Dedifferentiated amniotic fluid mesenchymal stem cell (primary cell): ENCODE results near the gene AGTR2.
"Not testable (repeated sequence)": the region's sequence is repeated elsewhere in the genome, so short reads cannot be mapped to it uniquely, and the experiment has no call there.

ENCODE experiments used
- DNase-seq: peaks from one replicate; pipeline ENCODE4 v3.0.0-alpha.2; 2016; ENCODE audit errors: extremely low spot score

Gene AGTR2, protein sequence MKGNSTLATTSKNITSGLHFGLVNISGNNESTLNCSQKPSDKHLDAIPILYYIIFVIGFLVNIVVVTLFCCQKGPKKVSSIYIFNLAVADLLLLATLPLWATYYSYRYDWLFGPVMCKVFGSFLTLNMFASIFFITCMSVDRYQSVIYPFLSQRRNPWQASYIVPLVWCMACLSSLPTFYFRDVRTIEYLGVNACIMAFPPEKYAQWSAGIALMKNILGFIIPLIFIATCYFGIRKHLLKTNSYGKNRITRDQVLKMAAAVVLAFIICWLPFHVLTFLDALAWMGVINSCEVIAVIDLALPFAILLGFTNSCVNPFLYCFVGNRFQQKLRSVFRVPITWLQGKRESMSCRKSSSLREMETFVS

DNA sequence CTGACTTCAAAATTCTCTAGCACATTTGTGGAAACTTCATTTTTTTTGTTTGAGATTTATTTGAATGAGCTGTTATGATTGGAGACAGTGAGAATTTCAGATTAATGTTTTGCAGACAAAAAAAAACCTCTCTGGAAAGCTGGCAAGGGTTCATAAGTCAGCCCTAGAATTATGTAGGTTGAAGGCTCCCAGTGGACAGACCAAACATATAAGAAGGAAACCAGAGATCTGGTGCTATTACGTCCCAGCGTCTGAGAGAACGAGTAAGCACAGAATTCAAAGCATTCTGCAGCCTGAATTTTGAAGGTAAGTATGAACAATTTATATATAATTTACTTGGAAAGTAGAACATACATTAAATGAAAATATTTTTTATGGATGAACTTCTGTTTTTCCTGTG, at the start of gene AGTR2:
TSS of gene AGTR2 (plus strand) at position 234 of the 400 bp plus-strand sequence. CDS start 1,537 bp downstream, outside the sequence.
- DNase-seq = no peak

DNA sequence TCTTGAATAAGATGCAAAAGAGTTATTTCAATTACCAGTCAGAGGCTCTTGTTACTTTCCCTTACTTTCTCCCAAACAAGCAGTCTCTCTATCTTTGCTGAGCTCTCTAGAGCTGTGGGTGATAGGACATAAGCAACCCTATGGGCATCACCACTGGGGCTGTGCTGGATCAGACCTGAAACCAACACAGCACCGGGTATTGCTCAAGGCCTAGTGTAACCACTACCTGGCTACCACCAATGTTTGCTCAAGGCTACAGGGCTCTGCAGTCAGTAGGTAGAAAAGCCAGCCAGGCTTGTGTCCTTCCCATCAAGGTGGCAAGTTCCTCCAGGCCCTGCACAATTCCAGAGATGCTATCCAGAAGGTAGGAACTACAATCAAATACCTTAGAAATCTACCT, 35.3 kb upstream of the AGTR2 start:
- no peak for DNase-seq

GRCh38 chrX:116141270-116141669, 29.3 kb upstream of the AGTR2 start:
- not testable (repeated sequence) for DNase-seq

- no peak for DNase-seq
Observed at GRCh38 chrX:116142976-116143375, 27.6 kb upstream of the AGTR2 start.

GRCh38 chrX:116172976-116173375, 2.4 kb downstream of the AGTR2 start:
- no peak for DNase-seq

- no peak for DNase-seq
Observed at GRCh38 chrX:116181300-116181699, 10.8 kb downstream of the AGTR2 start.

DNA sequence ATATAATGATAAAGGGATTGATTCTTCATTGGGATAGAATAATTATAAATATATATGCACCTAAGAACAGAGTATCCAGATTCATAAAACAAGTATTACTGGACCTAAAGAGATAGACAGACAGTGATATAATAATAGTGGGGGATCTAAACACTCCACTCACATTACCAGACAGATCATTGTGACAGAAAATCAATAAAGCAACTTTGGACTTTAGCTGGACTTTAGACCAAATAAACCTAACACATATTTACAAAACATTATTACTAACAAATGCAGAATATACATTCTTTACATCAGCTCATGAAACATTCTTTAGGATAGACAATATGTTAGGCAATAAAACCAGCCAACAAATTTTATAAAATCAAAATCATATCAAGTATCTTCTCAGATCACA, 14.6 kb downstream of the AGTR2 start:
- no peak for DNase-seq

DNA sequence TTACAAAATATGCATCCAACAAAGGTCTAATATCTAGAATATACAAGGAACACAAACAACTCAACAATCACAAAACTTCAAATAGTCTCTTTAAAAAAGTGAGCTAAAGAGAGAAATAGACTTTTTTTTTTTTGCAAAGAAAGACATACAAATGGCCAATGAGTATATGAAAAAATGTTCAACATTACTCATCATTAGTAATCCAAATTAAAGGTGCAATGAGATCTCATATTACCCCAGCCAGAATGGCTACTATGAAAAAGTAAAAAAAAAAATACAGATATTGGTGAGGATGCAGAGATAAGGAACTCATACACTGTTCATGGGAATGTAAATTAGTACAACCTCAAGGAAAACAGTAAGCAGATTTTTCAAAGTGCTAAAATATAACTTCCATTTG, 24.1 kb downstream of the AGTR2 start:
- DNase-seq = no peak

DNA sequence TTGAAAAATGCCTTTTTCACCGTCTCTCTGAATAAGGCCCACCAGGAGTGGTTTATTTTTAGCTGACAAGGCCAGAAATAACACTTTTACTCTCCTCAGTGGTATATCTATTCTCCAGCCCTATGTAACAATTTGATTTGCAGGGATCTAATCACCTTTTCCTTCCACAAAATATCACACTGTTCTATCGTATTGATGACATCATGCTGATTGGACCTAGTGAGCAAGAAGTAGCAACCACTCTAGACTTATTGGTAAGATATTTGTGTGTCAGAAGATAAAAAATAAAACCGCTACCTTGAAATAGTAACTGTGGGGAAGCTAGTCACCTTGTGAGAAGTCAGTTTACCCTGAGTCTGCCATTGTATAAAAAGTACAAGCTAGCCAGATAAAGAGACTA, 27.7 kb downstream of the AGTR2 start:
- DNase-seq = no peak

DNA sequence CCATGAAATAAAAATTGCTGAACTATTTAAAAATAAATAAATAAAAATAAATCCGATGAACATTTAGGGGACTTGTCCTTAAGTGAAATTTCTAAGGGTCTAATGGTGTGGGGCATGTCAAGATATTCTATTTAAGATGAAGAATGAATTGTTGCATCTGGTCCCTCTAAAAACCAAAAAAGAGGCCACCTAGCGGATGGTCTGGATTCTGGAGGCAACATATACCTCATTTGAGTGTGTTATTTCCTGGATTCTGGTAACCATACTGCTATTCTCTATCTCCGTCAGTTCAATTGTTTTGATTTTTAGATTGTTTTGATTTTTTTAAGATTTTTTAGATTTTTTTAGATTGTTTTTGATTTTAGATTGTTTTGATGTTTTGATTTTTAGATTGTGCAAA, 28.3 kb downstream of the AGTR2 start:
- DNase-seq = no peak

DNA sequence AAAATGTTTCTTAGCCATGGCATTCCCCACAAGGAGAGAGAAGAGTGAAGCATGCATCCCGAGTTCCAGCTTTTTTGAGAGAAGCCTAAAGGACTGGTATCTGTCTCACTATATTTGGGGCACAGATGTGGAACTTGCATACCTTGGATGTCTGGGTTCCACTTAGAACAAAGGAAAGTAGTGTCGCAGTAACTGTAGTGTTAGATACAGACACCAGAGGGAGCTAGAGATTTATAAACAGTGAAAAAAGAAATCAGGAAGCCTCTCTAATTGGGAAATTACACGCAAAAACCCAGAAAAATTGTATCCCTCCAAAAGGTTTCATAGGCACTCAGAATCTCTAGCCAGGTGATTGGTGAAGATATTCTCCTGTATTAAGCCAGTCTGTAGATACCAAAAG, 34.4 kb downstream of the AGTR2 start:
- no peak for DNase-seq

DNA sequence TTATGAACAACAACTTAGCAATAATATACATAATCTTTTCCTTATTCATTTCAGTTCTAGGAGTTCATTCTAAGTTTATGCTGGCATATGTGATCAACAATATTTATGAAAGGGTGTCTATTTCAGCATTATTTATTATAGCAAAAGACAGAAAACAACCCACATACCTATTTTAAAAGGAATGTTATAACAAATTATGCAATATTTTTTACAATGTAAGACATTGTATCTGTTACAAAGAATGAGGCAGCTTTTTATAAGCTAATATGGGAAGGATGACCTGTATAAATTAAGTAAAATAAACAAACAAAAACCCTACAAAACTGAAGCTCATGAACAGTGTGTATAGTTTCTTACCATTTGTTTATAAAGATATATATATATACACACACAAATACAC, 42.7 kb downstream of the AGTR2 start:
- DNase-seq = no peak

- not testable (repeated sequence) for DNase-seq
Observed at GRCh38 chrX:116217080-116217479, 46.5 kb downstream of the AGTR2 start.
